Esophagus muscularis mucosa (tissue), 2 donors: ENCODE data around the gene TMC7.
"Not testable (repeated sequence)": the region's sequence is repeated elsewhere in the genome, so short reads cannot be mapped to it uniquely, and the experiment has no call there.

Experiments used
- POLR2A ChIP-seq: fragments of 450-650 bp; IDR thresholded peaks from one replicate; pipeline ENCODE4 v1.6.1; 2017; ENCODE audit warnings: antibody characterized with exemption, moderate library complexity, mild to moderate bottlenecking, low read depth
- POLR2AphosphoS5 ChIP-seq, 2 donors: sonication (generic); formaldehyde crosslinking; IDR thresholded peaks; one replicate each; pipeline ENCODE4 v1.6.1; 2017; ENCODE audit warnings: antibody characterized with exemption in 2 of 2

- not testable (repeated sequence) for TF ChIP-seq POLR2A; POLR2AphosphoS5 (IDR thresholded peaks at IDR 0.05)
Measured at GRCh38 chr16:18997001-18997400, 13.3 kb downstream of the TMC7 start.
